ENCODE data around the gene CERKL.

GRCh38 chr2:181575650-181576025 is 81.3 kb downstream of the CERKL start:
- no peak for TF ChIP-seq CTCF (IDR thresholded peaks at IDR 0.05)
- TF ChIP-seq POLR2A (IDR thresholded peaks at IDR 0.05) = no peak
